ENCODE data around the gene GGPS1. TPM values are rescaled to one million over a fixed set of nuclear protein-coding genes. Genes with fewer than 3 reads are reported as not detected.
"Not testable (repeated sequence)": the region's sequence is repeated elsewhere in the genome, so short reads cannot be mapped to it uniquely, and the experiment has no call there.

GGPS1 gene
- polyA plus RNA-seq, 1 donor (not counting 4 experiments of a cell fraction or from before 2014, with no cell fraction given): 40.8 TPM

- H3K4me3 ChIP-seq (ENCODE audit: control insufficient read depth in 2 of 3, extremely low read depth in 1 of 3, insufficient read depth in 2 of 3, low read depth in 1 of 3, low read length in 3 of 3); H3K4me2 ChIP-seq (ENCODE audit: control insufficient read depth, extremely low read depth, insufficient read depth, low read depth, low read length); H3K9me3 ChIP-seq (ENCODE audit: control insufficient read depth, low read depth, low read length); H3K9ac ChIP-seq (ENCODE audit: control insufficient read depth, extremely low read depth, insufficient read depth, low read length); H4K20me1 ChIP-seq (ENCODE audit: control insufficient read depth, extremely low read depth, insufficient read depth, low read length); H2AFZ ChIP-seq (ENCODE audit: control insufficient read depth, low read length); H3K9me1 ChIP-seq (ENCODE audit: control insufficient read depth, extremely low read depth, insufficient read depth, low read length); H3K27ac ChIP-seq (ENCODE audit: control insufficient read depth, insufficient read depth, low read length); H3K36me3 ChIP-seq (ENCODE audit: control insufficient read depth in 2 of 2, extremely low read depth in 1 of 2, insufficient read depth in 2 of 2, low read length in 2 of 2); FAIRE-seq; DNase-seq (ENCODE audit: low read depth, low spot score); H3K79me2 ChIP-seq (ENCODE audit: control insufficient read depth, insufficient read depth, low read length); dilution Hi-C loops (cut with MboI; ENCODE audit: extremely low pct_ligation_motif_present, low sequenced_read_pairs); H3K4me1 ChIP-seq (ENCODE audit: control insufficient read depth, extremely low read depth, insufficient read depth, low read length); H3K27me3 ChIP-seq (ENCODE audit: control insufficient read depth, extremely low read depth, insufficient read depth, low read length): not testable (repeated sequence)
Observed at GRCh38 chr1:235381955-235382739, 53.8 kb downstream of the GGPS1 start.

- H3K4me2 ChIP-seq (ENCODE audit: control insufficient read depth, extremely low read depth, insufficient read depth, low read depth, low read length); H3K9me3 ChIP-seq (ENCODE audit: control insufficient read depth, low read depth, low read length); H4K20me1 ChIP-seq (ENCODE audit: control insufficient read depth, extremely low read depth, insufficient read depth, low read length); H3K27me3 ChIP-seq (ENCODE audit: control insufficient read depth, extremely low read depth, insufficient read depth, low read length); DNase-seq (ENCODE audit: low read depth, low spot score); H3K79me2 ChIP-seq (ENCODE audit: control insufficient read depth, insufficient read depth, low read length); H3K9me1 ChIP-seq (ENCODE audit: control insufficient read depth, extremely low read depth, insufficient read depth, low read length); H3K4me1 ChIP-seq (ENCODE audit: control insufficient read depth, extremely low read depth, insufficient read depth, low read length); H3K27ac ChIP-seq (ENCODE audit: control insufficient read depth, insufficient read depth, low read length); FAIRE-seq; H3K9ac ChIP-seq (ENCODE audit: control insufficient read depth, extremely low read depth, insufficient read depth, low read length); H2AFZ ChIP-seq (ENCODE audit: control insufficient read depth, low read length); dilution Hi-C loops (cut with MboI; ENCODE audit: extremely low pct_ligation_motif_present, low sequenced_read_pairs); H3K36me3 ChIP-seq (ENCODE audit: control insufficient read depth in 2 of 2, extremely low read depth in 1 of 2, insufficient read depth in 2 of 2, low read length in 2 of 2); H3K4me3 ChIP-seq (ENCODE audit: control insufficient read depth in 2 of 3, extremely low read depth in 1 of 3, insufficient read depth in 2 of 3, low read depth in 1 of 3, low read length in 3 of 3): not testable (repeated sequence)
Observed at GRCh38 chr1:235385633-235386032, 57.3 kb downstream of the GGPS1 start.

DNA sequence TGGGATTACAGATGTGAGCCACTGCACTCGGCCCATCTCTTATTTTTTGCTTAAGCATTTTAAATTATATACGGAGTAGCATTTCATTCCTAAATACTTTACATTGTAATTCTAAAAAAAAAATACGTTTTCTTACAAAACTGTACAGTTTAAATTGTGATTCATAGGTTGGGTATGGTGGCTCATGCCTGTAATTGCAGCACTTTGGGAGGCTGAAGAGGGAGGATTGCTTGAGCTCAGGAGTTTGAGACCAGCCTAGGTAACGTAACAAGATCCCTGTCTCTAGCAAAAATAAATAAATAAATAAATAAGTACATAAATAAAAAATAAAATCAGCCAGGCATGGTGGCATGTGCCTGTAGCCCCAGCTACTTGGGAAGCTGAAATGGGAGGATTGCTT lies 63.5 kb downstream of the GGPS1 start:
- Histone ChIP-seq H4K20me1 (ENCODE audit: control insufficient read depth, extremely low read depth, insufficient read depth, low read length) (no peaks in the 10 kb centered on the region), H3K27ac (ENCODE audit: control insufficient read depth, insufficient read depth, low read length) (no peak overlapping the region), H3K4me2 (ENCODE audit: control insufficient read depth, extremely low read depth, insufficient read depth, low read depth, low read length) (no peak overlapping the region), H3K9ac (ENCODE audit: control insufficient read depth, extremely low read depth, insufficient read depth, low read length) (no peak overlapping the region), H3K79me2 (ENCODE audit: control insufficient read depth, insufficient read depth, low read length) (peaks cover 6% of the 10 kb centered on the region), H2AFZ (ENCODE audit: control insufficient read depth, low read length) (no peak overlapping the region), H3K9me1 (ENCODE audit: control insufficient read depth, extremely low read depth, insufficient read depth, low read length) (no peaks in the 10 kb centered on the region), H3K27me3 (ENCODE audit: control insufficient read depth, extremely low read depth, insufficient read depth, low read length) (no peaks in the 10 kb centered on the region), H3K9me3 (ENCODE audit: control insufficient read depth, low read depth, low read length) (no peaks in the 10 kb centered on the region), H3K4me1 (ENCODE audit: control insufficient read depth, extremely low read depth, insufficient read depth, low read length) (no peaks in the 10 kb centered on the region), H3K4me3 (ENCODE audit: control insufficient read depth in 2 of 3, extremely low read depth in 1 of 3, insufficient read depth in 2 of 3, low read depth in 1 of 3, low read length in 3 of 3) (no peak overlapping the region), H3K36me3 (ENCODE audit: control insufficient read depth in 2 of 2, extremely low read depth in 1 of 2, insufficient read depth in 2 of 2, low read length in 2 of 2) (no peaks in the 10 kb centered on the region)
- TF ChIP-seq EZH2 (IDR thresholded peaks at IDR 0.05; ENCODE audit: low read length) (no peak), CTCF (optimal IDR thresholded peaks at IDR 0.05 in 1 of 3, IDR thresholded peaks at IDR 0.05 in 1 of 3, conservative IDR thresholded peaks at IDR 0.05 in 1 of 3; ENCODE audit: extremely low read depth in 1 of 3, insufficient read depth in 2 of 3, low read length in 3 of 3) (no peak)
- DNase-seq (ENCODE audit: low read depth, low spot score) (no peak), FAIRE-seq (no peak)
- dilution Hi-C loops (cut with MboI; ENCODE audit: extremely low pct_ligation_motif_present, low sequenced_read_pairs): no loop called here

Small RNA genes lying within 50 kb of the gene (small RNA-seq; reads per million reads assigned to genes)
- 0 reads per million in 3 experiments for gene AL391994.1 (ENCODE audit: insufficient read length in 3 of 3, low read depth in 3 of 3, low replicate concordance in 1 of 3)

Other genes with a start within 250 kb of the GGPS1 start
- 67.9 to 140 TPM (median 77.9 TPM) in 3 replicates for gene TOMM20, start 199.7 kb upstream of the GGPS1 start, polyA plus RNA-seq
- gene RBM34, start 167.3 kb upstream of the GGPS1 start, polyA plus RNA-seq: 22.0 to 39.3 TPM (median 25.6 TPM) in 3 replicates
- 7.3 to 12.7 TPM (median 9.1 TPM) in 3 replicates for gene ARID4B, start 391 bp upstream of the GGPS1 start, polyA plus RNA-seq
- 19.4 to 27.5 TPM (median 20.9 TPM) in 3 replicates for gene TBCE, start 38.9 kb downstream of the GGPS1 start, polyA plus RNA-seq
- 24.3 to 30.5 TPM (median 27.1 TPM) in 3 replicates for gene B3GALNT2, start 175.9 kb downstream of the GGPS1 start, polyA plus RNA-seq